ENCODE measurements around the gene TIMM8A.

- TF ChIP-seq FOSB (CRISPR knock-in tag; IDR thresholded peaks at IDR 0.05) (no peak), EP300 (IDR thresholded peaks at IDR 0.05) (no peak), CTCF (IDR thresholded peaks at IDR 0.05) (no peak), JUNB (IDR thresholded peaks at IDR 0.05) (no peak), ZFP36 (IDR thresholded peaks at IDR 0.05; ENCODE audit: borderline replicate concordance, partially characterized antibody) (no peak), PBX3 (IDR thresholded peaks at IDR 0.05) (no peak), POLR2A (IDR thresholded peaks at IDR 0.05; ENCODE audit: low read length) (no peak), CBX2 (IDR thresholded peaks at IDR 0.05; ENCODE audit: borderline replicate concordance, low read depth) (no peak), ESRRA (IDR thresholded peaks at IDR 0.05; ENCODE audit: borderline replicate concordance, low read length) (no peak), NPAS2 (CRISPR knock-in tag; IDR thresholded peaks at IDR 0.05; ENCODE audit: borderline replicate concordance) (no peak), HMGXB4 (CRISPR knock-in tag; IDR thresholded peaks at IDR 0.05; ENCODE audit: borderline replicate concordance) (no peak), CHD4 (IDR thresholded peaks at IDR 0.05; ENCODE audit: borderline replicate concordance) (no peak), USF2 (IDR thresholded peaks at IDR 0.05) (no peak), SMC3 (IDR thresholded peaks at IDR 0.05) (no peak)
Measured at GRCh38 chrX:101347859-101348451, 587 bp downstream of the TIMM8A start.
